K562 (cell line): ENCODE measurements around the gene TMEM150A. TPM values are rescaled to one million over a fixed set of nuclear protein-coding genes. Genes with fewer than 3 reads are reported as not detected.

ENCODE experiments used
- CTBP1 ChIP-seq: fragments of 450-650 bp; IDR thresholded peaks from 2 replicates; pipeline ENCODE4 v1.6.1; 2016; ENCODE audit warnings: borderline replicate concordance
- DACH1 ChIP-seq: fragments of 450-650 bp; IDR thresholded peaks from 2 replicates; pipeline ENCODE4 v1.6.1; 2018; ENCODE audit not compliant: partially characterized antibody
- FIP1L1 ChIP-seq: fragments of 200-400 bp; formaldehyde crosslinking; IDR thresholded peaks from 2 replicates; pipeline ENCODE4 v1.6.1; 2018; ENCODE audit warnings: mild to moderate bottlenecking, low read depth, low read length; ENCODE audit not compliant: poor library complexity, severe bottlenecking
- NFXL1 ChIP-seq: fragments of 450-650 bp; formaldehyde crosslinking; IDR thresholded peaks from 2 replicates; pipeline ENCODE4 v1.4.0; 2021; ENCODE audit warnings: mild to moderate bottlenecking
- PML ChIP-seq: IDR thresholded peaks from 2 replicates; pipeline ENCODE4 v1.6.1; 2012; ENCODE audit warnings: low read length, inconsistent platforms
- SMARCE1 ChIP-seq: fragments of 450-650 bp; IDR thresholded peaks from 2 replicates; pipeline ENCODE4 v1.7.1; 2016; ENCODE audit warnings: mild to moderate bottlenecking
- TBL1XR1 ChIP-seq, 2 experiments: IDR thresholded peaks; 2 replicates each; pipeline ENCODE4 v1.6.1; 2012; ENCODE audit warnings: improper control_type of control experiment in 2 of 2, low read length in 2 of 2, mild to moderate bottlenecking in 1 of 2
- TEAD4 ChIP-seq, 2 experiments: sonication (generic) in 1 of 2; formaldehyde crosslinking in 1 of 2; IDR thresholded peaks; 2 replicates each; pipeline versions ENCODE4 v1.6.1 to v1.8.0; 2012 to 2022; ENCODE audit warnings: borderline replicate concordance in 1 of 2, inconsistent platforms in 1 of 2, low read length in 1 of 2, mild to moderate bottlenecking in 1 of 2, missing genetic modification reagents in 1 of 2
- ZFX ChIP-seq: sonication (generic); formaldehyde crosslinking; IDR thresholded peaks from 2 replicates; pipeline ENCODE4 v1.8.0; 2022; ENCODE audit warnings: mild to moderate bottlenecking, missing genetic modification reagents, moderate library complexity
- ZNF778 ChIP-seq: fragments of 450-650 bp; formaldehyde crosslinking; IDR thresholded peaks from 2 replicates; pipeline ENCODE4 v1.4.0; 2020; ENCODE audit warnings: mild to moderate bottlenecking, moderate library complexity
- polyA plus RNA-seq, 8 experiments: library from polyadenylated mRNA; depleted of rRNA in 4 of 8; stranded (reverse) in 5 of 8; unstranded in 3 of 8; fragments of >200 nt; fragmentation: Nextera tagmentation in 2 of 8; fragmentation: Illumina TruSeq in 1 of 8; extraction: Ambion mirVana in 2 of 8; extraction: Trizol in 1 of 8; gene quantifications; 2 replicates each; pipeline versions ENCODE4 v1.2.1 to v1.2.3, GENCODE V29; 2011 to 2014; ENCODE audit warnings: inconsistent platforms in 1 of 8, missing spikeins in 1 of 8
- total RNA-seq, 7 experiments: library from RNA; depleted of rRNA in 6 of 7; stranded (reverse); fragments of >200 nt in 6 of 7; fragmentation: Illumina TruSeq in 2 of 7; extraction: Trizol in 2 of 7; gene quantifications; 2 replicates each; pipeline versions ENCODE4 v1.2.1 to v1.2.3, GENCODE V29; 2011 to 2021; ENCODE audit warnings: low replicate concordance in 1 of 7
- TF ChIP-seq, protein P1 (sequence below): fragments of 250-450 bp; sonication (Bioruptor Pico); IDR thresholded peaks from 2 replicates; pipeline ENCODE4 v1.5.0; 2022; ENCODE audit warnings: mild to moderate bottlenecking
- TF ChIP-seq, protein P2 (sequence below): fragments of 450-650 bp; IDR thresholded peaks from 2 replicates; pipeline ENCODE4 v1.6.1; 2016; ENCODE audit warnings: borderline replicate concordance
- TF ChIP-seq, protein P3 (sequence below): sonication (generic); formaldehyde crosslinking; IDR thresholded peaks from 2 replicates; pipeline ENCODE4 v1.4.0; 2020; ENCODE audit warnings: mild to moderate bottlenecking, missing genetic modification reagents
- TF ChIP-seq, protein P4 (sequence below): sonication (generic); formaldehyde crosslinking; IDR thresholded peaks from 2 replicates; pipeline ENCODE4 v1.8.0; 2022; ENCODE audit warnings: mild to moderate bottlenecking, missing genetic modification reagents

TMEM150A gene
- total and polyA plus RNA-seq, 9 of the 15 experiments (the other 6 are each of a cell fraction or from before 2014, with no cell fraction given), result 3.9 to 17.1 (median 8.4) TPM

DNA sequence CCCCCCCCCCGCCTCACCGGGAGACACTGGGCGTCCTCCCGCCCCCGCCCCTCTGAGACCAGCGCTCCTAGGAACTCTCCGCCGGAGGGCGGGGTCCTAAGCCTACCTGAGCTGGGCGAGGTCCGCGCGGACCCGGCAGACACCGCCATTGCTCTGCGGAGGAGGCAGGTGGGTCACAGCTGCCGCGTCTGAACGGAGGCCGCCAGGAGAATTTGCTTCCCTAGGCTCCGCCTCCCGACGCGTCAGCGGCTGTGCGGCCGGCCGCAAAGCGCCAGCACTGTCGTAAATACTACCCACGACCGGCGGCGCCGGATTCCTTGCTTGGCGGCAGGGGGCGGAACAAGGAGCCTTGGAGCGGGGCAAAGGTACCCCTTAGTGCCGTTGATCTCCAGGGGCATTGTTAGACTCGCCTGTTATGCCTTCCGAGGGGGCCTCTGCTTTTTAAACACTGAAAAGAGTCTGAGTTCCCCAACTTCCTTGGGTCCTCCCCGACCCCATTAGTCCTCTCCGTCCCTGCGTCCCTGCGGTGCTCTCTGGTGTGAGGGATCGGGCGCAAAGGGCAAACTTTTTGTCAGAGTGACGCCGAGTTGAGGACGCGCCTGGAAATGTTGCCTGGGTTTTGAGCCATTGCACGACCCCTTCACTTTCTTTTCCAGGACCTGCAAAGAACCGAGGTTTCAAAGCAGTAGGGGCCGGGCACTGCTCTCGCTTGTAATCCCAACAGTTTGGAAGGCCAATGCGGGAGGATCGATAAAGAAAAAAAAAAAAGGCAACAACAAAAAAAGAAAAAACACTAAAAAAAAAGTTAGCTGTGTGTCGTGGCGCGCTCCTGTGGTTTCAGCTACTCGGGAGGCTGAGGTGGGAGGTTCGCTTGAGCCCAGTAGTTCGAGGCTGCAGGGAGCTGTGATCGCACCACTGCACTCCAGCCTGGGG lies 41.0 kb downstream of the TMEM150A start, which contains the start of gene GGCX (continued):
- peak; percentile 57 for TF ChIP-seq ZFX (CRISPR knock-in tag)
- TF ChIP-seq, protein P1, sequence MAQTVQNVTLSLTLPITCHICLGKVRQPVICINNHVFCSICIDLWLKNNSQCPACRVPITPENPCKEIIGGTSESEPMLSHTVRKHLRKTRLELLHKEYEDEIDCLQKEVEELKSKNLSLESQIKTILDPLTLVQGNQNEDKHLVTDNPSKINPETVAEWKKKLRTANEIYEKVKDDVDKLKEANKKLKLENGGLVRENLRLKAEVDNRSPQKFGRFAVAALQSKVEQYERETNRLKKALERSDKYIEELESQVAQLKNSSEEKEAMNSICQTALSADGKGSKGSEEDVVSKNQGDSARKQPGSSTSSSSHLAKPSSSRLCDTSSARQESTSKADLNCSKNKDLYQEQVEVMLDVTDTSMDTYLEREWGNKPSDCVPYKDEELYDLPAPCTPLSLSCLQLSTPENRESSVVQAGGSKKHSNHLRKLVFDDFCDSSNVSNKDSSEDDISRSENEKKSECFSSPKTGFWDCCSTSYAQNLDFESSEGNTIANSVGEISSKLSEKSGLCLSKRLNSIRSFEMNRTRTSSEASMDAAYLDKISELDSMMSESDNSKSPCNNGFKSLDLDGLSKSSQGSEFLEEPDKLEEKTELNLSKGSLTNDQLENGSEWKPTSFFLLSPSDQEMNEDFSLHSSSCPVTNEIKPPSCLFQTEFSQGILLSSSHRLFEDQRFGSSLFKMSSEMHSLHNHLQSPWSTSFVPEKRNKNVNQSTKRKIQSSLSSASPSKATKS (CRISPR knock-in tag), result no peak
- TF ChIP-seq, protein P2, sequence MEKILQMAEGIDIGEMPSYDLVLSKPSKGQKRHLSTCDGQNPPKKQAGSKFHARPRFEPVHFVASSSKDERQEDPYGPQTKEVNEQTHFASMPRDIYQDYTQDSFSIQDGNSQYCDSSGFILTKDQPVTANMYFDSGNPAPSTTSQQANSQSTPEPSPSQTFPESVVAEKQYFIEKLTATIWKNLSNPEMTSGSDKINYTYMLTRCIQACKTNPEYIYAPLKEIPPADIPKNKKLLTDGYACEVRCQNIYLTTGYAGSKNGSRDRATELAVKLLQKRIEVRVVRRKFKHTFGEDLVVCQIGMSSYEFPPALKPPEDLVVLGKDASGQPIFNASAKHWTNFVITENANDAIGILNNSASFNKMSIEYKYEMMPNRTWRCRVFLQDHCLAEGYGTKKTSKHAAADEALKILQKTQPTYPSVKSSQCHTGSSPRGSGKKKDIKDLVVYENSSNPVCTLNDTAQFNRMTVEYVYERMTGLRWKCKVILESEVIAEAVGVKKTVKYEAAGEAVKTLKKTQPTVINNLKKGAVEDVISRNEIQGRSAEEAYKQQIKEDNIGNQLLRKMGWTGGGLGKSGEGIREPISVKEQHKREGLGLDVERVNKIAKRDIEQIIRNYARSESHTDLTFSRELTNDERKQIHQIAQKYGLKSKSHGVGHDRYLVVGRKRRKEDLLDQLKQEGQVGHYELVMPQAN, result 0 out of 2 replicates have a peak, but pooled peaks have one; percentile 24
- TF ChIP-seq FIP1L1, result no peak
- 0 out of 4 replicates have a peak, but pooled peaks of 1 of the 2 experiments have one; percentile 19 for TF ChIP-seq TBL1XR1 (IDR thresholded peaks at IDR 0.05; ENCODE audit: low read length in 2 of 2)
- peak; percentile 80 for TF ChIP-seq CTBP1
- no peak for TF ChIP-seq DACH1
- TF ChIP-seq SMARCE1, result peak; percentile 42; the same call in 1 of the 2 replicates
- TF ChIP-seq, protein P3, sequence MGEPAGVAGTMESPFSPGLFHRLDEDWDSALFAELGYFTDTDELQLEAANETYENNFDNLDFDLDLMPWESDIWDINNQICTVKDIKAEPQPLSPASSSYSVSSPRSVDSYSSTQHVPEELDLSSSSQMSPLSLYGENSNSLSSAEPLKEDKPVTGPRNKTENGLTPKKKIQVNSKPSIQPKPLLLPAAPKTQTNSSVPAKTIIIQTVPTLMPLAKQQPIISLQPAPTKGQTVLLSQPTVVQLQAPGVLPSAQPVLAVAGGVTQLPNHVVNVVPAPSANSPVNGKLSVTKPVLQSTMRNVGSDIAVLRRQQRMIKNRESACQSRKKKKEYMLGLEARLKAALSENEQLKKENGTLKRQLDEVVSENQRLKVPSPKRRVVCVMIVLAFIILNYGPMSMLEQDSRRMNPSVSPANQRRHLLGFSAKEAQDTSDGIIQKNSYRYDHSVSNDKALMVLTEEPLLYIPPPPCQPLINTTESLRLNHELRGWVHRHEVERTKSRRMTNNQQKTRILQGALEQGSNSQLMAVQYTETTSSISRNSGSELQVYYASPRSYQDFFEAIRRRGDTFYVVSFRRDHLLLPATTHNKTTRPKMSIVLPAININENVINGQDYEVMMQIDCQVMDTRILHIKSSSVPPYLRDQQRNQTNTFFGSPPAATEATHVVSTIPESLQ, result peak; percentile 31; the same call in 1 of the 2 replicates
- TF ChIP-seq, protein P4, sequence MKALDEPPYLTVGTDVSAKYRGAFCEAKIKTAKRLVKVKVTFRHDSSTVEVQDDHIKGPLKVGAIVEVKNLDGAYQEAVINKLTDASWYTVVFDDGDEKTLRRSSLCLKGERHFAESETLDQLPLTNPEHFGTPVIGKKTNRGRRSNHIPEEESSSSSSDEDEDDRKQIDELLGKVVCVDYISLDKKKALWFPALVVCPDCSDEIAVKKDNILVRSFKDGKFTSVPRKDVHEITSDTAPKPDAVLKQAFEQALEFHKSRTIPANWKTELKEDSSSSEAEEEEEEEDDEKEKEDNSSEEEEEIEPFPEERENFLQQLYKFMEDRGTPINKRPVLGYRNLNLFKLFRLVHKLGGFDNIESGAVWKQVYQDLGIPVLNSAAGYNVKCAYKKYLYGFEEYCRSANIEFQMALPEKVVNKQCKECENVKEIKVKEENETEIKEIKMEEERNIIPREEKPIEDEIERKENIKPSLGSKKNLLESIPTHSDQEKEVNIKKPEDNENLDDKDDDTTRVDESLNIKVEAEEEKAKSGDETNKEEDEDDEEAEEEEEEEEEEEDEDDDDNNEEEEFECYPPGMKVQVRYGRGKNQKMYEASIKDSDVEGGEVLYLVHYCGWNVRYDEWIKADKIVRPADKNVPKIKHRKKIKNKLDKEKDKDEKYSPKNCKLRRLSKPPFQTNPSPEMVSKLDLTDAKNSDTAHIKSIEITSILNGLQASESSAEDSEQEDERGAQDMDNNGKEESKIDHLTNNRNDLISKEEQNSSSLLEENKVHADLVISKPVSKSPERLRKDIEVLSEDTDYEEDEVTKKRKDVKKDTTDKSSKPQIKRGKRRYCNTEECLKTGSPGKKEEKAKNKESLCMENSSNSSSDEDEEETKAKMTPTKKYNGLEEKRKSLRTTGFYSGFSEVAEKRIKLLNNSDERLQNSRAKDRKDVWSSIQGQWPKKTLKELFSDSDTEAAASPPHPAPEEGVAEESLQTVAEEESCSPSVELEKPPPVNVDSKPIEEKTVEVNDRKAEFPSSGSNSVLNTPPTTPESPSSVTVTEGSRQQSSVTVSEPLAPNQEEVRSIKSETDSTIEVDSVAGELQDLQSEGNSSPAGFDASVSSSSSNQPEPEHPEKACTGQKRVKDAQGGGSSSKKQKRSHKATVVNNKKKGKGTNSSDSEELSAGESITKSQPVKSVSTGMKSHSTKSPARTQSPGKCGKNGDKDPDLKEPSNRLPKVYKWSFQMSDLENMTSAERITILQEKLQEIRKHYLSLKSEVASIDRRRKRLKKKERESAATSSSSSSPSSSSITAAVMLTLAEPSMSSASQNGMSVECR, result no peak
- TF ChIP-seq ZNF778 (CRISPR knock-in tag), result no peak
- TF ChIP-seq NFXL1 (CRISPR knock-in tag), result no peak
- TF ChIP-seq PML, result peak; percentile 82; the same call in 1 of the 2 replicates
- TF ChIP-seq TEAD4 (IDR thresholded peaks at IDR 0.05; ENCODE audit: low read length), result no peak; the same call in 1 of the 2 replicates
- no peak for TF ChIP-seq TEAD4 (CRISPR knock-in tag; IDR thresholded peaks at IDR 0.05; ENCODE audit: borderline replicate concordance)
